Measurements from ENCODE around the gene ATP2B1. TPM values are rescaled to one million over a fixed set of nuclear protein-coding genes. Genes with fewer than 3 reads are reported as not detected.
"Not testable (repeated sequence)": the region's sequence is repeated elsewhere in the genome, so short reads cannot be mapped to it uniquely, and the experiment has no call there.

The ATP2B1 gene
- total RNA-seq, result 10 to 100 TPM; 18.0 to 59.8 (median 25.0) TPM

- TF ChIP-seq POLR2A (IDR thresholded peaks at IDR 0.05), result no peak
- WGBS, 2 donors, result 2% methylated on average over 18 to 47 of the region's 84 CpGs
- intact Hi-C loops (cut with DNase I; ENCODE audit: low total_unique reads), result loop anchor here (10.0 kb wide), 1 partner anchor 474 kb away; no protein-coding TSS in a partner anchor
- peak; percentile 80 to 97 for DNase-seq (ENCODE audit: low spot score in 2 of 2)
- peak within 1 kb of the TSS; percentile 83 for H3K4me3 ChIP-seq (ENCODE audit: low read depth, poor library complexity, severe bottlenecking)
Measured at GRCh38 chr12:89708565-89709156, at the start of gene ATP2B1. Gene ATP2B1, minus strand, starts transcription at chr12:89708838. Its CDS starts 52,952 bp downstream, at chr12:89655886.

- H3K4me3 ChIP-seq (ENCODE audit: low read depth, poor library complexity, severe bottlenecking); DNase-seq (ENCODE audit: low spot score in 2 of 2); intact Hi-C loops (cut with DNase I; ENCODE audit: low total_unique reads): not testable (repeated sequence)
- WGBS, 2 donors, result 85 to 90% methylated on average over 1 of the region's 1 CpG
Measured at GRCh38 chr12:89757987-89758386, 49.3 kb upstream of the ATP2B1 start.

GRCh38 chr12:89756585-89757398 is 48.2 kb upstream of the ATP2B1 start:
- no peak overlapping the region for H3K4me3 ChIP-seq (ENCODE audit: low read depth, poor library complexity, severe bottlenecking)
- WGBS, 2 donors, result 38 to 39% methylated on average over 5 of the region's 5 CpGs
- intact Hi-C loops (cut with DNase I; ENCODE audit: low total_unique reads), result no loop called here
- peak in 1 of 2 donors; percentile 50 for DNase-seq (ENCODE audit: low spot score in 2 of 2)
- no peak for TF ChIP-seq POLR2A (IDR thresholded peaks at IDR 0.05)
- TF ChIP-seq, protein P1, sequence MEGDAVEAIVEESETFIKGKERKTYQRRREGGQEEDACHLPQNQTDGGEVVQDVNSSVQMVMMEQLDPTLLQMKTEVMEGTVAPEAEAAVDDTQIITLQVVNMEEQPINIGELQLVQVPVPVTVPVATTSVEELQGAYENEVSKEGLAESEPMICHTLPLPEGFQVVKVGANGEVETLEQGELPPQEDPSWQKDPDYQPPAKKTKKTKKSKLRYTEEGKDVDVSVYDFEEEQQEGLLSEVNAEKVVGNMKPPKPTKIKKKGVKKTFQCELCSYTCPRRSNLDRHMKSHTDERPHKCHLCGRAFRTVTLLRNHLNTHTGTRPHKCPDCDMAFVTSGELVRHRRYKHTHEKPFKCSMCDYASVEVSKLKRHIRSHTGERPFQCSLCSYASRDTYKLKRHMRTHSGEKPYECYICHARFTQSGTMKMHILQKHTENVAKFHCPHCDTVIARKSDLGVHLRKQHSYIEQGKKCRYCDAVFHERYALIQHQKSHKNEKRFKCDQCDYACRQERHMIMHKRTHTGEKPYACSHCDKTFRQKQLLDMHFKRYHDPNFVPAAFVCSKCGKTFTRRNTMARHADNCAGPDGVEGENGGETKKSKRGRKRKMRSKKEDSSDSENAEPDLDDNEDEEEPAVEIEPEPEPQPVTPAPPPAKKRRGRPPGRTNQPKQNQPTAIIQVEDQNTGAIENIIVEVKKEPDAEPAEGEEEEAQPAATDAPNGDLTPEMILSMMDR (IDR thresholded peaks at IDR 0.05), result no peak

- 75 to 78% methylated on average over 4 of the region's 4 CpGs for WGBS, 2 donors
- intact Hi-C loops (cut with DNase I; ENCODE audit: low total_unique reads), result no loop called here
- no peak overlapping the region for H3K4me3 ChIP-seq (ENCODE audit: low read depth, poor library complexity, severe bottlenecking)
- no peak for DNase-seq (ENCODE audit: low spot score in 2 of 2)
- TF ChIP-seq, protein P1 (IDR thresholded peaks at IDR 0.05), result no peak
- TF ChIP-seq POLR2A (IDR thresholded peaks at IDR 0.05), result no peak
Measured at GRCh38 chr12:89756194-89756584, 47.6 kb upstream of the ATP2B1 start.

DNA sequence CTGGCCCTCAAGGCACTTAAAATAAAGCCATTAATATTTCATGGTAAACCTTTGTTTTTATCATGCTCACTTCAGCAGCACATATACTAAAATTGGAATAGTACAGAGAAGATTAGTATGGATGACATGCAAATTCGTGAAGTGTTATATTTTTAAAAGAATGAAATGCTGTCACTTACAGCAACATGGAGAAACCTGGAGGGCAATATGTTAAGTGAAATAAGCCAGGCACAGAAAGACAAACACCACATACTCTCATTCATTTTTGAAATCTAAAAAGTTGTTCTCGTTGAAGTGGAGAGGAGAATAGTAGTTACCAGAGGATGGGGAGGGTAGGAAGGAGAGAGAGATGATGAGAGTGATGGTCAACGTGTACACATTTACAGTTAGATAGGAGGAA is 45.4 kb upstream of the ATP2B1 start:
- 86 to 88% methylated on average over 3 of the region's 3 CpGs for WGBS, 2 donors
- no peak for TF ChIP-seq POLR2A (IDR thresholded peaks at IDR 0.05)
- TF ChIP-seq, protein P1 (IDR thresholded peaks at IDR 0.05), result no peak
- no peak for DNase-seq (ENCODE audit: low spot score in 2 of 2)
- H3K4me3 ChIP-seq (ENCODE audit: low read depth, poor library complexity, severe bottlenecking), result no peak overlapping the region
- intact Hi-C loops (cut with DNase I; ENCODE audit: low total_unique reads), result no loop called here

GRCh38 chr12:89752341-89752740 is 43.7 kb upstream of the ATP2B1 start:
- WGBS, 2 donors, result 83 to 92% methylated on average over 1 of the region's 1 CpG
- intact Hi-C loops (cut with DNase I; ENCODE audit: low total_unique reads), result no loop called here
- TF ChIP-seq, protein P1 (IDR thresholded peaks at IDR 0.05), result no peak
- no peak for TF ChIP-seq POLR2A (IDR thresholded peaks at IDR 0.05)
- DNase-seq (ENCODE audit: low spot score in 2 of 2), result no peak
- no peak overlapping the region for H3K4me3 ChIP-seq (ENCODE audit: low read depth, poor library complexity, severe bottlenecking)
